22Rv1 (cell line): Measurements from ENCODE around the gene ARHGEF10L.

Source experiments
- ZFX ChIP-seq: fragments of 450-650 bp; IDR thresholded peaks from 2 replicates; pipeline ENCODE4 v1.6.1; 2017; ENCODE audit warnings: antibody characterized with exemption, borderline replicate concordance
- TF ChIP-seq, protein P1 (sequence below): fragments of 450-650 bp; IDR thresholded peaks from 2 replicates; pipeline ENCODE4 v1.5.1; 2017; ENCODE audit warnings: mild to moderate bottlenecking

DNA sequence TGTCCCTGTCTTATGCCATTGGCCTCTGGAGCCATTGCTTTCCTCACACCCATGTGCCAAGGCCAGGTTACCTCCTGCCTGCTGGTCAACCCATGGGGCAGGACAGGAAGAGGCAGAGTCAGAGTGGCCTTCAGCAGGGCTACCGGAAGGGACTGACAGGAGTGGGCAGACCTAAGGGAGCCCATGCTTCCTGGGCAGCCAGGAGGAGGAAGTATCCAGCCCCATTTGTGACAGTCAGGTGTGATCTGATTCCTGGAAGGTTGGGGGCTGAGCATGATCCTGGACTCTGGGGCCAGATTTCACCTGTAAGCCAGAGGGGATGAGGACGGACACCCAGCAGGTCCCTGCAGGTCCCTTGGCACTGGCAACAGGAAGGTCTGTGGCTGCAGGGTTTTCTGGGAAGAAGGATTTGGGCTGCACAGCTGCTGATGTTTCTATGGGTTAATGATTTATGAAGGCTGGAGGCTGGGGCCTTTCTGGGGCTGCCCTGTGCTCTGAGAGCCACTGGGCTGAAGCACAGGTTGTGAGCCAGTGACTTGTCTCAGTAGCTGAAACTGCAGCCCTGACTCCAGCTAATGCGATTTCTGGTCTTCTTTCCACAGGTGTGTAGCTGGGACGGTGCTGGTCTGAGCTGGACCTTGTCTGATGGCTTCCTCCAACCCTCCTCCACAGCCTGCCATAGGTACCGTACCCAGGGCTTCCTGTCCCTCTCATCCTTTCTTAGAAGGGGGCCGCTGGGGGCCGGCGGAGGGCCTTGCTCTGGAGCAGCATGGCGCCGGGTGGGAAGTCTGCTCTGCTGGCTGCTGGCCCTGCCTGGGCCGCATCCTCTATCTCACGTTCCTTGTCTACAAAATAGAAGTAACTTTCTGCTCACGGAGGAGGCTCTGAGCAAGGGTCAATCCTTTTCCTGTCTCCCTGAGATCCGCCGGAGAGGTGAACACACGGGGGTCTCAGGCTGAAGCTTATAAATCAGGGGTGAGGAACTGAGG, 40.7 kb downstream of the ARHGEF10L start:
- TF ChIP-seq, protein P1, sequence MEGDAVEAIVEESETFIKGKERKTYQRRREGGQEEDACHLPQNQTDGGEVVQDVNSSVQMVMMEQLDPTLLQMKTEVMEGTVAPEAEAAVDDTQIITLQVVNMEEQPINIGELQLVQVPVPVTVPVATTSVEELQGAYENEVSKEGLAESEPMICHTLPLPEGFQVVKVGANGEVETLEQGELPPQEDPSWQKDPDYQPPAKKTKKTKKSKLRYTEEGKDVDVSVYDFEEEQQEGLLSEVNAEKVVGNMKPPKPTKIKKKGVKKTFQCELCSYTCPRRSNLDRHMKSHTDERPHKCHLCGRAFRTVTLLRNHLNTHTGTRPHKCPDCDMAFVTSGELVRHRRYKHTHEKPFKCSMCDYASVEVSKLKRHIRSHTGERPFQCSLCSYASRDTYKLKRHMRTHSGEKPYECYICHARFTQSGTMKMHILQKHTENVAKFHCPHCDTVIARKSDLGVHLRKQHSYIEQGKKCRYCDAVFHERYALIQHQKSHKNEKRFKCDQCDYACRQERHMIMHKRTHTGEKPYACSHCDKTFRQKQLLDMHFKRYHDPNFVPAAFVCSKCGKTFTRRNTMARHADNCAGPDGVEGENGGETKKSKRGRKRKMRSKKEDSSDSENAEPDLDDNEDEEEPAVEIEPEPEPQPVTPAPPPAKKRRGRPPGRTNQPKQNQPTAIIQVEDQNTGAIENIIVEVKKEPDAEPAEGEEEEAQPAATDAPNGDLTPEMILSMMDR = no peak
- no peak for TF ChIP-seq ZFX
